ENCODE results near the gene TTBK1.

DNA sequence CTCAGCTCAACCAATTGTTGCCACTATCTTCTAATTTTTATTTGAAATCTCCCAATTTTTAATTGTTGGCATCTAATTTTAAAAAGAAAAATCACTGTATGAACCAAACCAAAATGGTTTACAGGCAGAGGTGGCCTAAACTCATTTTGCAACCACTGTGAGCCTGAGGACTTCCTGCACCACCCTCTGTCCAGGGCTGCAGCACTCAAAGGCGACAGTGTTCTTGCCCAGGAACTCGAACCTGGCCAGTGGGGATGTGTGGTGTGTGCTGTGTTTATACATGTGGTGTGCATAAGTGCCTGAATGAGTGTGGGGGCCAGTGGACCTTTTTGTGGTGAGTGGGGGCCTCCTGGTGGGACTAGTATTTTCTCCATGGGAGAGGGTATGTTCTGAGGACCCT is 30.4 kb downstream of the TTBK1 start:
- TF ChIP-seq EP300 (IDR thresholded peaks at IDR 0.05; ENCODE audit: borderline replicate concordance) (no peak), TAF1 (IDR thresholded peaks at IDR 0.05; ENCODE audit: low read depth) (no peak)

All from Ishikawa (cell line).